Measurements from ENCODE around the gene PTPRH. TPM values are rescaled to one million over a fixed set of nuclear protein-coding genes. Genes with fewer than 3 reads are reported as not detected.
A peak's percentile ranks its signal among the peaks of the same experiment; 100 is the strongest.

PTPRH gene
- total and polyA plus RNA-seq, 10 donors = 6.5 to 97.9 (median 48.9) TPM

- peaks cover 0 to 32% (median 15%) of the 10 kb centered on the region in 6 donors for H3K4me1 ChIP-seq
Measured at GRCh38 chr19:55231391-55232285, 22.3 kb upstream of the PTPRH start.

GRCh38 chr19:55230780-55231179 is 21.5 kb upstream of the PTPRH start:
- intact Hi-C loops (cut with DNase I; ENCODE audit: low total_unique reads) = no loop called here
- no peak overlapping the region for H3K4me3 ChIP-seq
- H3K4me1 ChIP-seq = peaks cover 0 to 32% (median 15%) of the 10 kb centered on the region in 6 donors
- no peak for TF ChIP-seq CTCF (IDR thresholded peaks at IDR 0.05 in 8 of 11, conservative IDR thresholded peaks at IDR 0.05 in 3 of 11)
- no peak for TF ChIP-seq POLR2A (IDR thresholded peaks at IDR 0.05)
- no peak for TF ChIP-seq POLR2AphosphoS5 (IDR thresholded peaks at IDR 0.05)
- WGBS, 5 donors = 78 to 96% (median 83%) methylated on average over 8 to 13 of the region's 13 CpGs
- no peaks in the 10 kb centered on the region for H3K9me3 ChIP-seq
- DNase-seq = no peak
- peak overlapping the region in 3 of 8 donors; percentile 34 to 57 (median 36) for H3K27ac ChIP-seq
- H3K27me3 ChIP-seq (replicated peaks in 1 of 7) = no peaks in the 10 kb centered on the region
- peaks cover 5 to 100% (median 89%) of the 10 kb centered on the region in 6 donors for H3K36me3 ChIP-seq

More at GRCh38 chr19:55231391-55232285, 22.3 kb upstream of the PTPRH start:
- H3K4me3 ChIP-seq = no peak overlapping the region
- peak overlapping the region in 7 of 8 donors; percentile 4 to 61 (median 34) for H3K27ac ChIP-seq
- TF ChIP-seq CTCF (IDR thresholded peaks at IDR 0.05 in 8 of 11, conservative IDR thresholded peaks at IDR 0.05 in 3 of 11) (no peak), POLR2AphosphoS5 (IDR thresholded peaks at IDR 0.05) (peak in 1 of 3 donors; percentile 79)
- intact Hi-C loops (cut with DNase I; ENCODE audit: low total_unique reads) = no loop called here
- H3K27me3 ChIP-seq (replicated peaks in 1 of 7) = no peaks in the 10 kb centered on the region
- no peak for DNase-seq
- no peaks in the 10 kb centered on the region for H3K9me3 ChIP-seq
- WGBS, 5 donors = 86 to 89% (median 87%) methylated on average over 20 to 30 of the region's 30 CpGs
- peaks cover 5 to 100% (median 93%) of the 10 kb centered on the region in 6 donors for H3K36me3 ChIP-seq

GRCh38 chr19:55230329-55230728 is 21.0 kb upstream of the PTPRH start:
- peak overlapping the region in 1 of 8 donors; percentile 36 for H3K27ac ChIP-seq
- no peak for DNase-seq
- H3K27me3 ChIP-seq (replicated peaks in 1 of 7) = no peaks in the 10 kb centered on the region
- no peak overlapping the region for H3K4me3 ChIP-seq
- H3K9me3 ChIP-seq = no peaks in the 10 kb centered on the region
- H3K36me3 ChIP-seq = peaks cover 5 to 98% (median 87%) of the 10 kb centered on the region in 6 donors
- intact Hi-C loops (cut with DNase I; ENCODE audit: low total_unique reads) = no loop called here
- H3K4me1 ChIP-seq = peaks cover 0 to 32% (median 15%) of the 10 kb centered on the region in 6 donors
- TF ChIP-seq CTCF (IDR thresholded peaks at IDR 0.05 in 8 of 11, conservative IDR thresholded peaks at IDR 0.05 in 3 of 11) (no peak), POLR2AphosphoS5 (IDR thresholded peaks at IDR 0.05) (no peak), POLR2A (IDR thresholded peaks at IDR 0.05) (no peak)
- WGBS, 5 donors = 79 to 91% (median 87%) methylated on average over 10 to 13 of the region's 13 CpGs

GRCh38 chr19:55229789-55230182 is 20.5 kb upstream of the PTPRH start:
- H3K9me3 ChIP-seq = no peaks in the 10 kb centered on the region
- H3K4me1 ChIP-seq = peaks cover 0 to 32% (median 15%) of the 10 kb centered on the region in 6 donors
- peaks cover 5 to 93% (median 83%) of the 10 kb centered on the region in 6 donors for H3K36me3 ChIP-seq
- no peaks in the 10 kb centered on the region for H3K27me3 ChIP-seq (replicated peaks in 1 of 7)
- TF ChIP-seq POLR2A (IDR thresholded peaks at IDR 0.05) (no peak), POLR2AphosphoS5 (IDR thresholded peaks at IDR 0.05) (no peak)
- peak overlapping the region in 1 of 8 donors; percentile 36 for H3K27ac ChIP-seq
- DNase-seq = no peak
- no peak overlapping the region for H3K4me3 ChIP-seq
- 71 to 87% (median 80%) methylated on average over 5 to 17 of the region's 17 CpGs for WGBS, 5 donors
- intact Hi-C loops (cut with DNase I; ENCODE audit: low total_unique reads) = no loop called here

Measured in spleen (tissue), 11 donors.